GM19395 (cell line): ENCODE data around the gene RALGAPA2.
"Not testable (repeated sequence)": the region's sequence is repeated elsewhere in the genome, so short reads cannot be mapped to it uniquely, and the experiment has no call there.

Source experiments
- ATAC-seq: cut with Tn5 transposase; IDR thresholded peaks from one replicate; pipeline ENCODE4 v1.9.1; 2021; ENCODE audit warnings: mild to moderate bottlenecking, moderate library complexity; ENCODE audit not compliant: unreplicated experiment

The RALGAPA2 gene

DNA sequence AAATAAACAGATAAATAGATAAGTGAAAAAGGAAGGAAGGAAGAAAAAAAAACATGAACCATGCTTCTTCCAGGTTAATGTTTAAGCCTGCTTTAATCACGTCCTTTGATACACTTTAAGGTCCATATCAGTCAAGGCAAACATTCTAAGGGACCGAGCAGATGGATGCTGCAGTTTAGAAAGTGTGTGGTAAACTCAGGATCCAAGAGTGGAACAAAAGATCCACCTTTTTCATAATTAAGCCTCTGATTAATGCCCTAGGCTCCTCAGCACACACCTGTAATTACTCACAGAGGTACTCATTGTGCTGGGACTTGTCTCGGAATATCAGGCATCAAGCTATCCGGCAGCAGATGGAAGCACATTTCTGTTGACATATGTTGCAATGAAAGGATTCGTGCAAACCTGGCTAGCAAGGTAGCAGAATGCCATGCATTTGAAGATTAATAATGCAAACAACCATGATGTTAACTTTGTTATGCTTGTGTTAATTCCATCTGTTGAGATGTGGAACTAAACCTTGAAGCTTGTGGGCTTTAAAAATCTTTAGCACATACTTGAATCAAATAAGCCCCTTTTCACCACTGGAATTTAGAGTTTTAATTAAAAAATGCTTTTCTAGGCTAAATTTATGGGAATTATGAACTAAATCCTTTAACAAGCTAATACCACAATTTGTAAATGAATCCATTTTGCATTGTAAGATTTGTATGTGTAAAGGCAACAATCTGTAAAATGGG is 163.7 kb downstream of the RALGAPA2 start:
- ATAC-seq: no peak

DNA sequence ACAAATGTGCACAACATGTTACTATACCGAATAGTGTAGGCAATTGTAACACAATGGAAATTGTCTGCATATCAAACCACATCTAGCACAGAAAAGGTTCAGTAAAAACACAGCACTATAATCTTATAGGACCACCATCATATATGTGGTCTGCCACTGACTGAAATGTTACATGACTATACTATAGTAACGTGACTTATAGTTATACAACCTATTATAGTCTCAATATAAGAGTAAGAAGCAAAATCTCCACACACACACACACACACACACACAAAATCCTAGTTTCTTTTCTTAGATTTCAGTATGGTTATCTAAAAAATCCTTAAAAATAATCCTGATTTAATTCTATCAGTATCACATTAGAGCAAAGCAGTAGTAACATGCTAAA is 164.6 kb downstream of the RALGAPA2 start:
- no peak for ATAC-seq

DNA sequence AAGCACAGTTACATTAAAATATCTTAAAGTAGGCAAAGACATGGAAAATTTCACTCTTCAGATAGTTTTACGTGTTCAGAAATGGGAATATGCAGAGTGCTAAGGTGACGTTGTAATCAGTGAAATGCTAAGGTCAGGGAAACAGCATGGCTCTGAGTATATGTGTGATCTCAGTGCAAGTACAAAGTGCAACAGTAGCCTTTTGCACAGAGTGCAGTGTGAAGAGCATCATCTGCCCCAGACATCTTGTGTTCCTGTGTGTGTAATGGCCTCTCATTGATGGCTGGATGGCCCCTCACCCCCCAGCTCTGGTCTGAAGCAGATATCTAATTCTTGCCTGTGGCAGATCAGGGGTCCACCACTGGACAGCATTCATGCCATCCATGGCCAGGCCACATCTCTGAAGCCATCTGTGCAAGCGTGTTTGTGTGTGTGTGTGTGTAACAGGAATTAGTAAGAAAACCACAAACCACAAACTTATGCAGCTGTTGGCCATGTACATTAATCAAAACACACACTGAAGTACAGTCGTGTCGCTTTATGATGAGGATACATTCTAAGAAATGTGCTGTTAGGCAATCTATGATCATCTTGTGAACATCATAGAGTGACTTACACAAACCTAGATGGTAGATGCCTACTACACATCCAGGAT is 165.1 kb downstream of the RALGAPA2 start:
- ATAC-seq: no peak

DNA sequence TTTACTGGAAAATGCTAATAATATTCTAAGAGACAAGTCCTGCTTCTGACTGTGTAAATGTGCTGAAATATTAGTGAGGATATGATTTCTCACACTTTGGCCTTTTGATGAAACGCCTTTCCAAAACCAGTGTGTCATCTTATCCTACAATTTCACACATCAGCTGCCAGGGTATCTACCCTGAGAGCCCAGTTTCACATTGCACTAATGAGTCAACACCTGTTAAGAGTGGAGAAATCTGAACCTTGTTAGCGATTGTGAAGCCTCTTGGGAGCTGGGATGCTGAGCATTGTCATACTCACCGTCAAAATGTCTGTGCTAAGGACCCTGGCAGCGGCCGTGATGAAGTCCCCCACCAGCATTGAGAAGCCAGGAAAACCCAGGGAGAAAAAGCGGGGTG is 166.0 kb downstream of the RALGAPA2 start:
- ATAC-seq: no peak

DNA sequence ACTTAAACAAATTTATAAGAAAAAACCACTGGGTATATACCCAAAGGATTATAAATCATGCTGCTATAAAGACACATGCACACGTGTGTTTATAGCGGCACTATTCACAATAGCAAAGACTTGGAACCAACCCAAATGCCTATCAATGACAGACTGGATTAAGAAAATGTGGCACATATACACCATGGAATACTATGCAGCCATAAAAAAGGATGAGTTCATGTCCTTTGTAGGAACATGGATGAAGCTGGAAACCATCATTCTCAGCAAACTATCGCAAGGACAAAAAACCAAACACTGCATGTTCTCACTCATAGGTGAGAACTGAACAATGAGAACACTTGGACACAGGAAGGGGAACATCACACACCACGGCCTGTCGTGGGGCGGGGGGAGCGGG is 169.1 kb downstream of the RALGAPA2 start:
- not testable (repeated sequence) for ATAC-seq

DNA sequence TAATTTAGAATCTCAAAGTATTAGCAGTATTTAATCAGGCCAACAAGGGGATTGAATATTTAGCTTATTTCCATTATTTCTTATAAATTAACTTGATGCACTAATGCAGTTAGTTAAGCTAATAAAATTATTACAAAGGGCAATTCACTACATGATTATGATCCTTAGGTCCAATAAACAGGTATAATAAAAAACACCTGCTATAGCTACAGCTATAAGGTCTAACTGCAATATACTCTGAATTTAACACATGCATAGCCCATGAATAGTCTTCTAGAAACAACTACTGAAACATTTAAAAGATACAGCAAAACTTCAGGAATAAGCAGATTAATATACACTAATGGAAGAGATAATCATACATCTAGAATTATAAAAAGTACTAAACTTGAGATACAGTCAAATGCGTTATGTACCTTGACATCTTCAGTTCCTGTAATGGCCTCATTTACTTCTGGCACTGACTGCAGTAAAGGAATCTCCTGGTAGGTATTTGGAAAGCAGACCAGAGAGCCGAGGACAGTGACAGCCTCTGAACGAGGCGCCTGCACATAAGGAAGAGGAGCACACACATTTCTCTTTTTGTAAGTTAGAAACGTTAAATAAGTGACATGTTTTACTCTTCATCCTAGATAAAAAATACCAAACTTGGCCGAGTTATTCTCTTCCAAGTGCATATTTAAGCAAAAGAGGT is 176.1 kb downstream of the RALGAPA2 start:
- ATAC-seq: no peak

DNA sequence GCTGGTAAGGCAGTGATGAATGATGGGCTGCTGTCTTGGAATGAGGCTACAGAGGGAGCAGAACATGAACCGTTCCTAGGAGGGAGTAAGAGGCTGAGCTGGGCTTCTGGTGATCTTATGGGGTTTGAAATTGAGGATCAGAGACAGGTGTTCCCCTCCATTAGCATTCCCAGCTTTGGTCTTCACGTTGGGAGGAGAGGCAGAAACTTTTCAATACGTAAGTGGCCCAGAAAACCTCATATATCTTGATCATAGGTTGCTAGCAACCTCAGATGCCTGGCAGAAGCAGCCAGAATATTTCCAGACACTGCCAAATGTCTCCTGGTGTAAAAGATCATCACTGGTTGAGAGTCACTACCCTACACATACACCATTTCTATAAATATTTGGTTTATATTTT is 177.4 kb downstream of the RALGAPA2 start:
- ATAC-seq: no peak

DNA sequence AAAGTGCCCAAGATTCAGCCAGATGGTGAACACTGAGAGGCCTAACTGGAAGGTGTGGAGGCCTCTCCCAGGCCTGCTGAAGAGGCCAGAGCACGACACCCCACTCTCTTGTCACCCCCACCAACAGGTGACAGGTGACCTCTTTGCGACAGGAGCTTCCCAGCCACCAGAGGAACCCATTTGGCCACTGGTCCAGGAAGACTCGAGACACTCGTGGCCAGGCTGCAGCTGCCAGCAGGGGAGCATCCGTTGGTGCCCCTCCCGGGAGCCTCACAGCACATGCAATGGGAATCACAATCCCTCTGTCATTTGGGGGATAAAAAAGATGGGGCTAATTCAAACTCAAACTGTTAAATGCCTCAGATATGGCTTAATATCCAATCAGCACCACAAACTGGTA is 181.2 kb downstream of the RALGAPA2 start:
- ATAC-seq: no peak

DNA sequence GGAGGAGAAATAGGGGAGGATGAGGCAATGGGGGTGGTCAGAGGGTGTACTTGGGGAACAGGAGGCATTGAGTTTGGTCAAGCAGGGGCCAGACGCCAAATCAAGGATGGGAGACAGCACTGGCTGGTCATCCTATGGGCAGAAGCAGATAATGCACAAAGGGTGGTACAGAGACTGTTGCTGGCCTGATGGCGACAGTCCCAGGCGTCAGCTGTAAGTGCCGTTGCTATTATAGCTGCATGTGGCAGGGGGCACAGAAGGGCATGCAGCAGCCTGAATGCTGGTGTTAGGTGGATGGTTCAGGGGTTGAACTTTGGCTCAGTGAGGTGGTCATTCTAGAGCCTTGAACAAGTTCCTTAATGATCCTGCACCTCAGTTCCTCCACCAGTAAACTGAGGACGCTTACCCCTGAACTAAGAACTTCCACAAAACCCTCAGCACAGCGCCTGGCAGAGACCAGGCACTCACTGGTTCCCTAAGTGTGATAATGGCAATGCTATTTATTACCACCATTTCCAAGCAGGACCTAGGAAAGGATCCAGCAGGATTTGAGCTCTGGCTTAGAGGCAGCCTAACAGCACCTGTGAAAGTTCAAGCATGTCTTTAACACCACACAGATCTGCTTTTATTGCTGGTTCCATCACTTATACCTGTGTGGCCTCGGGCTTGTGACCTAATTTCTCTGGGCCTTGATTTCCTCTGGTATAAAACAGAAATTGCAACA is 181.9 kb downstream of the RALGAPA2 start:
- ATAC-seq: no peak

DNA sequence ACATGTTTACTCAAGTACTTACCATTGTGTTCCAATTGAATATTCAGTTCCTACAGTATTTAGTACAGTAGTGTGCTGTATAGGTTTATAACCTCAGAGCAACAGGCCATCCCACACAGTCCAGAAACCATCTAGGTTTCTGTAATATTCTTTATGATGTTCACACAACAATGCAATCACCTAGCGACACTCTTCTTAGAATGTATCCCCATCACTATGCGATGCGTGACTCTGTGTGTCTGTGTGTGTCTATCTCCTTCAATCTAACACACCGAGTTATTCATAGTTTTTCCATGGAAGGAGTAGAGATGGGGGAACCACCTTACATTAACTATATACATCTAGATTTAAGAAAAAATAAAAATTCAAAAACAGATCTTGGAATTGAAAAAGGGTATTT is 182.8 kb downstream of the RALGAPA2 start:
- no peak for ATAC-seq

DNA sequence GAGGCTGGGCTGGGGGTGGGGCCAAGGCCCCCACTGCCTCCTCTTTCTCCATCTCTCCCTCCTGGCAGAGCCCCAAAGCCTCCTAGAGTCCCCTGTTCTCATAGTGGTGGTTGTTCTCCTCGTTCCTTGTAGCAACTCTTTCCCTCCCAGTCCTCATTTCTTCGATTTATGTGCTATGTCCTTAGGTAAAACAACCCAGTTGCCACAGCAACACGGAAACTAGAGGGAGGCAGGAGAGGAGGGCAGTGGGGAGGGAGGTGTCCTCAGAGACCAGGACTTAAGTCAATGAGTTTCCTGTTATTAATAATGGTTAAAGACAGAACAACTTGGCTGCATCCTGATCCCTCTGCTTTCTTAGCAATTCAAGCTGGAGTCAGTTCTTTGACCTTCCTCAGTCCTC is 183.6 kb downstream of the RALGAPA2 start:
- no peak for ATAC-seq

DNA sequence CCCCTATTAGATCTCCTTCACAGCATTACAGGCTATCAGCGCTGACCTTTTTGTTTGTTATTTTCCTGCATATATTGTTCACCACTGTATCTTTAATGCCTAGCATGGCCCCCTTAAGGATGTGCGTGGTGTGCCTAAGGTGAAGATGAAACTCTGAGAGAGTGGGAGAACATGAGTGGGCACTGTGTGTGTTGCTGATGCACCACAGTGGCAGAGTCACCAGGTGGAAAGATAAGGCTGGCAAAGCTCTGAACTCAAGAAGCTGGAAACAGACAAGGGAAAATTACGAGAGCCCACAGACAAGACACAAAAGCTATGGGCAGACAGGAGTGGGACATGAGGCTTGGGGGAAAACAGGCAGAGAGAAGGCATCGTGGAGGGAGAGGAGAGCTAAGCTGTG is 184.8 kb downstream of the RALGAPA2 start:
- no peak for ATAC-seq

DNA sequence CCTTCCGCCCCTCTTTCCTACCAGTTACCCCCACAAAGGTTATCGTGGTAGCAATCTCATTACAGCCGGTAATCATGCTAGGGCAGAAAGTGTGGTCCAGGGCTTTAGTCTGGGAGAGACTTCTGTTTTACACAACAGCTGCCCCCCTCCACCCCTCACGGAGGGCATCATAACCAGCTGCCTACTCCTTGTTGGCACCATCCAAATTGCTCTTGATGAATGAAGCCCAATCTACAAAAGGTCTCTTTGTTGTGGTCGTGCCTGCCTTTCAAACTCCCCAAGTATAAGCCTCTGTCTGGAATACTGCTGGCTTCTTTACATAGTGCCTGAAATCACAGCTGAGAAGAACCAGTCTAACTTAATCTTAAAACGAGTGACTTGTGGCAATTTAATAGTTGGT is 186.7 kb downstream of the RALGAPA2 start:
- no peak for ATAC-seq

DNA sequence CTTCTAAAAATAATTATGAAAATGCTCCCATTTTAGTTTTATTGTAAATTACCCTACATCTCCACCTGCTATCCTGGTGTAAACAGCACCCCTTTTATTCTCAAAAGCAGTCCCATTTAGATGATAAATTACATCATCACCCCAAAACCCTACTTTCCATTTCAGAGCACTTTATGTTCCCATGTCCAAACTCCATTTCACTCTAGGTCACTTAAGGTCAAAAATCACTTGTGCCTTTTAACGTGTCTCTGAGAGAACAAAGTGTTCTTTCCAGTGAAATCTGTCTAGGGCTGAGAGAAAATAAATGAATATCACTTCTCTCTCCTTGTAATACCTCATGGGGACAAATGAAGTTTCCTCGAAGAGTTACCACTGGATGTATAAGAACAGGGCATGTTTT is 187.2 kb downstream of the RALGAPA2 start:
- ATAC-seq: no peak

DNA sequence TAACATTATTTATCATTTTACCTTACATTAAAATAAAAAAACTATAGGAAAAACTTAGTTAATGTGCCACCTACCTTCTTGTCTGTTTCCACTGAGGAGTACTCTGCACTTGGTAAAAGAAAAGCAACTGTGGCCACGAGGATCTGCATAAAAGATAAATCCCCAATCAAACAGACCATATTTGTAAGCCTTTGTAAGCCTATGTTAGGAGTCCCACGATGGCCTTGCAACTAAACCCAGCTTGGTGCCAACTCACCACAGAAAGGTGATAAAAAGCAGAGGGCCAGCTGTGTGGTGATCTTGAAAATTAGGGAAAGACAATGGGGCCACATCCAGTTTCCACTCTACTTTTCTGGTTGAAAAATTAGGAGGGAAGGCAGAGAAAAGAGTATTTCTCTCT is 187.7 kb downstream of the RALGAPA2 start:
- no peak for ATAC-seq

DNA sequence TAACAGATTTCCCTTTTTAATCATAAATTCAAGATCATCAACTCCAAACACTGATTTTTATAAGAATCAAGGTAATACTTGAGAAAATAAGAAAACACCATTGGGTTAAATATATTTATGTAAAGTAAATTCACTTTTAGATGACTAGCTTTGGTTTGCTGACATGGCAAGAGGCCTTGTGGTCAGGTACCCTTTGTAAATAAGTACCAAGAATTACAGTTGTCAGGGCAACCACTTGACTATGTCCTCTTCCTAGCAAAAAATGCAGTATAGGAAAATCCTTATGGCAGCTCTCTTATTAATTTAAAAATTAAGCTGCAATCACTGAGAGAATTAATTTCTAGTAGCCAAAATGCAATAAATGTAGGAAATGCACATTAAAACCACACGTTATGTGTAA is 190.7 kb downstream of the RALGAPA2 start:
- ATAC-seq: no peak

DNA sequence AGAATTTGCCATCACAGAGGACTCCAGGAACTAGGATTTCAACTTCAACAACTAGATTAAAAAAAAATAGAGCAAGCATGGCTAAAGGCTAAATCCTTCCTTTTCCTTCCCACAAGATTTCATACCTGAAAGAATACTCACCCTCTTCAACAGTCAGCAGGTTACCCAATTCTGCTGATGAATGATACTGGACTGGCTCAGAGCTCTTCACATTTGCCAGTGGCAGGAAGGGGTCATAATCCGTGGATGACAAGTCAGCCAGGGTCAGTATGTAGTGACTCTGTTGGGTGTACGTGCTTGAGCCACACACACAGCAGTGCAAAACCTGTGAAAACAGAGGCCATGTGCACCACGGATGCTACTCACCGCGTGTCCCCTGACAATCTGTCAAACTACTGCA is 191.7 kb downstream of the RALGAPA2 start:
- ATAC-seq: no peak

DNA sequence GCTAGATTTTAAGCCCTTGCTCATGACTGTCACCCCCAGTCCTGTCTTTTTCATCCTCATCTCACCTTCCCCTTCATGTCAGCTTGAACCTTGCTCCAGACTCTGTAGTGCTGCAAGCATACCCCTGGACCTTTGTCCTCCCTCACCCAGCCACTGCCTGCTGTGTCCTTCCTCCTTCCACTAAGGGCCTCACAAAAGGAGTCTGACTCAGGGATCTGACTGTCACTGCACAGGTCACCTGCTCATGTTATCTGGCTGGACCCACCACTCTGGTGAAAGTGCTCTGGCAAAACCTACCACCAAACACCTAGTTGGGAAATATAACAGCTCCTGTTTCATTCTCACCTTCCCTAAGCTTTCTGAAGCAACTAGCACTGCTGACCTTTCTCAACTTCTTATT is 193.2 kb downstream of the RALGAPA2 start:
- no peak for ATAC-seq

DNA sequence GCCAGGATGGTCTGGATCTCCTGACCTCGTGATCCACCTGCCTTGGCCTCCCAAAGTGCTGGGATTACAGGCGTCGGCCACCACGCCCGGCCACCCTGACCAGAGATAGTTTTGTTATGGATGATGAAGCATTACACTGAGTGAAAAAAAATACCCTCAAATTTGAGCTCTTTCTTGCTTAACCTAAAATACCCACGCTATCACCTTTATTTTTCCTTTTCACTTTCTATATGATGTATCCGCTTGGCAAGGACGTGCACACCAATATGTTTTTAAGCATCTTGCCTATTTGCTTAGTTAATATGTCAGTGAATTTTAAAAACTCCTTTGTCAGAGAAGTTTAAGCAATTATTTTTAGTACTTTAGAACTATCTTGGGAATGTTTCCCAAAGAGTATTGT is 194.2 kb downstream of the RALGAPA2 start:
- ATAC-seq: no peak

DNA sequence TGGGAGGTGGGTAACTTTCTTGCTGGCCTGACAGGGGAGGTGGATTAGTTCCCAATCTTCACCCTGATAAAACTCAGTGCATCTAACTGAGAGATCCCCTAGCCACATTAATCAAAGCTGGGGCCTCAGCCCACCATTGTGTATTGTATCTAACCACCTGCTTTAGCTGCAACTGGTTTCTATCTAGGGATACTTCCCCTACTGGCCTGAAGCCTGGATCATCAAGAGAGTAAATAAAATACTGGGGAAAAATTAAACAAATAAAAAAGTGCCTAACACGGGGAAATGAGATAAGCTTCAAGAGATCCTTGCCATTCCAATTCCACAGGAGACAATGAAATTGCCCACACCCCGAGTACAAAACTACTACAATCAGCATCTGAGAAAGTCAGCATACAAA is 195.1 kb downstream of the RALGAPA2 start:
- no peak for ATAC-seq

DNA sequence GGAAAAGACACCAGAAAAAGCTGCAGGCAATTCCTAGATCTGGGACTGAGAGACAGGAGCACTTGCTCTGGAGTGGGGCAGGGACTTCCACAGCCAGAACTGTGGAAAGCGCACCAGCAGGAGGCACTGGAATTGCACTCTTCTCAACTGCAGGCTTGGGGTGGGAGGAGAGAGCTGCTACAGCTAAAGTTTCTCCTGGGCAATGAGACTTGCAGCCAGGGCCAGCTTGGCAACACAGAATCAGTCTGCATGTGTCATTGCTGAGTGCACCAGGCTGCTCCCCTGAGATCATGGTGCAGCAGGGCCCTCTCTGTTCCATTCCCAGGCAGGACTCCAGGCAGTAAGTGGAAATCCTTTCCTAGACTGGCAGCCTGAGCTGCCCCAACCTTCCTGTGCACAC is 198.7 kb downstream of the RALGAPA2 start:
- no peak for ATAC-seq

DNA sequence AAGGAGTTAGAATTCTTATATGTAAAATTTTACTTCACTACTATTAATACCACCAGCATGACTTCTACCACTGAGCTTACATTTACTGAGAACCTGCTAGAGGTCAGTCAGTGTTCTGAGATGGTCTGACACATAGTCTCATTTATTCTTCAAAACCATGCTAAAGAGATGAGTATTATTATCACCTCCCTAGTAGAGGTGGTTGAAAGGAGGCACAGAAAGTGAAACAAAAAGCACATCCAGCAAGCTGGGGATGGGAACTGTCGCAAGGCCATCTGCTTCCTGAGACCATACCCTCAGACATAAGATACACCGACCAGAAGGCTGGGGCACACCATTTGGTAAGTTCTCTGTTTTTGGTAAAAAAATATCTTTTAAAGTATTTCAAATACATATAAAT is 206.9 kb downstream of the RALGAPA2 start:
- ATAC-seq: peak; percentile 87
